ENCODE data around the gene SLC38A1. TPM values are rescaled to one million over a fixed set of nuclear protein-coding genes. Genes with fewer than 3 reads are reported as not detected.

SLC38A1 gene
- total RNA-seq, 1 experiment from 2014 or later = 107 TPM

DNA sequence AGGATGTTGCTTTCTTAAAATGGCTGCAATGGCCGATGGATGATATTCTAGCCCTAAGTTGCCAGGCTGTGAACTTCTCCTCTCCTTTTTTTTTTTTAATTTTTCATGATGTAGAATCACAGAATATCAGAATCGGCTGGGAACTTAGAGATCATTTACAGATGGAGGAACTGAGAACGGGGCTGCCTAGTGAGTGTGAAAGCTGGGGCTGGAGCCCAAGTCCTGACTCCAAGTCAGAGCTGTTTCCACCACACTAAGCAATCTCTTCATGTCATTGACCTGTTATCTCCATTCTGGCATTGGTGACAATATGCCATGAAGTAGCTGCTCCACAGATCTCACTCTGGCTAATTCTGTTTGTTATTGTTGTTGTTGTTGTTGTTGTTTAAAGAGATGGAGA is 121.7 kb downstream of the SLC38A1 start:
- no peak for DNase-seq
- intact Hi-C loops (cut with micrococcal nuclease) = no loop called here
- POLR2A ChIA-PET (ENCODE audit: unreplicated experiment) = no interaction called here

DNA sequence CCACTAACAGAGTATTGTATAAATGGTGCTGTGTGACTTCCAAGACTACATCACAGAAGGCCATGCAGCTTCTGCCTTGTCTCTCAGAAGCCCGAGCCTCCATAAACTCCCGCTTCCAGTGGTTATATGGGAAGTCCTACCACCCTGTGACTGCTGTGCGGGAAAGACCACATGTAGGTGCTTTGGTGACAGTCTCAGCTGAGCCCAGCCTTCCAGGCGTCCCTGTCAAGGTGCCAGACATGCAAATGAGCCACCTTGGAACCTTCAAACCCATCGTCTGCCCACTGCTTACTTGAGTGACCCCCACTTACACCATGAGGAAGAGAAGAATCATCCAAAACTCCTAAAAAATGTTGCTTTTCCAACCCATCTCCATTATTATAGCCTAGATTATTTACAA is 123.0 kb downstream of the SLC38A1 start:
- CTCF ChIA-PET = no interaction called here
- Histone ChIP-seq H3F3A (ENCODE audit: low read length, unreplicated experiment) (no peaks in the 10 kb centered on the region), H3K9ac (ENCODE audit: low read length) (no peak overlapping the region), H3K27me3 (ENCODE audit: low read length) (no peaks in the 10 kb centered on the region), H3K4me3 (ENCODE audit: low read length) (no peak overlapping the region), H3K27ac (ENCODE audit: low read length) (no peak overlapping the region), H2AFZ (ENCODE audit: low read length) (no peak overlapping the region), H3K9me3 (ENCODE audit: low read length) (no peaks in the 10 kb centered on the region), H3K36me3 (ENCODE audit: low read depth, low read length) (no peaks in the 10 kb centered on the region), H3K79me2 (ENCODE audit: low read length) (no peaks in the 10 kb centered on the region), H3K9me2 (replicated peaks; ENCODE audit: low read length) (no peaks in the 10 kb centered on the region), H3K4me2 (ENCODE audit: low read length) (no peak overlapping the region), H3K4me1 (ENCODE audit: insufficient read depth, low read length) (peaks cover 16% of the 10 kb centered on the region; the same call in 1 of the 2 replicates), H4K20me1 (ENCODE audit: low read length) (no peaks in the 10 kb centered on the region)
- ATAC-seq = no peak
- TF ChIP-seq EZH2 (IDR thresholded peaks at IDR 0.05; ENCODE audit: low read length, unreplicated experiment) = no peak
- TF ChIP-seq, protein P1, sequence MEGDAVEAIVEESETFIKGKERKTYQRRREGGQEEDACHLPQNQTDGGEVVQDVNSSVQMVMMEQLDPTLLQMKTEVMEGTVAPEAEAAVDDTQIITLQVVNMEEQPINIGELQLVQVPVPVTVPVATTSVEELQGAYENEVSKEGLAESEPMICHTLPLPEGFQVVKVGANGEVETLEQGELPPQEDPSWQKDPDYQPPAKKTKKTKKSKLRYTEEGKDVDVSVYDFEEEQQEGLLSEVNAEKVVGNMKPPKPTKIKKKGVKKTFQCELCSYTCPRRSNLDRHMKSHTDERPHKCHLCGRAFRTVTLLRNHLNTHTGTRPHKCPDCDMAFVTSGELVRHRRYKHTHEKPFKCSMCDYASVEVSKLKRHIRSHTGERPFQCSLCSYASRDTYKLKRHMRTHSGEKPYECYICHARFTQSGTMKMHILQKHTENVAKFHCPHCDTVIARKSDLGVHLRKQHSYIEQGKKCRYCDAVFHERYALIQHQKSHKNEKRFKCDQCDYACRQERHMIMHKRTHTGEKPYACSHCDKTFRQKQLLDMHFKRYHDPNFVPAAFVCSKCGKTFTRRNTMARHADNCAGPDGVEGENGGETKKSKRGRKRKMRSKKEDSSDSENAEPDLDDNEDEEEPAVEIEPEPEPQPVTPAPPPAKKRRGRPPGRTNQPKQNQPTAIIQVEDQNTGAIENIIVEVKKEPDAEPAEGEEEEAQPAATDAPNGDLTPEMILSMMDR (conservative IDR thresholded peaks at IDR 0.05; ENCODE audit: low read depth, low read length) = no peak
- no peak for TF ChIP-seq EZH2phosphoT487 (IDR thresholded peaks at IDR 0.05; ENCODE audit: borderline replicate concordance, low read length)
- intact Hi-C loops (cut with micrococcal nuclease) = no loop called here
- no TSS peak for BruUV-seq (replicated peaks)
- POLR2A ChIA-PET (ENCODE audit: unreplicated experiment) = no interaction called here
- DNase-seq = no peak

More for the DNA sequence above, 121.7 kb downstream of the SLC38A1 start:
- Histone ChIP-seq H3K4me2 (ENCODE audit: low read length) (no peak overlapping the region), H3K27me3 (ENCODE audit: low read length) (no peaks in the 10 kb centered on the region), H3K4me3 (ENCODE audit: low read length) (no peak overlapping the region), H3K27ac (ENCODE audit: low read length) (no peak overlapping the region), H3K36me3 (ENCODE audit: low read depth, low read length) (no peaks in the 10 kb centered on the region), H3K79me2 (ENCODE audit: low read length) (no peaks in the 10 kb centered on the region), H3K9me2 (replicated peaks; ENCODE audit: low read length) (no peaks in the 10 kb centered on the region), H2AFZ (ENCODE audit: low read length) (no peak overlapping the region), H3K9me3 (ENCODE audit: low read length) (no peaks in the 10 kb centered on the region), H3K4me1 (ENCODE audit: insufficient read depth, low read length) (peaks cover 16% of the 10 kb centered on the region; the same call in 1 of the 2 replicates), H3K9ac (ENCODE audit: low read length) (no peak overlapping the region), H4K20me1 (ENCODE audit: low read length) (no peaks in the 10 kb centered on the region), H3F3A (ENCODE audit: low read length, unreplicated experiment) (no peaks in the 10 kb centered on the region)
- no TSS peak for BruUV-seq (replicated peaks)
- ATAC-seq = no peak
- CTCF ChIA-PET = interaction anchor here (0.5 kb wide), 1 partner anchor 22 kb away, joined by 3 read pairs; no protein-coding TSS in a partner anchor
- TF ChIP-seq, protein P1 (conservative IDR thresholded peaks at IDR 0.05; ENCODE audit: low read depth, low read length) = no peak
- no peak for TF ChIP-seq EZH2phosphoT487 (IDR thresholded peaks at IDR 0.05; ENCODE audit: borderline replicate concordance, low read length)
- no peak for TF ChIP-seq EZH2 (IDR thresholded peaks at IDR 0.05; ENCODE audit: low read length, unreplicated experiment)

DNA sequence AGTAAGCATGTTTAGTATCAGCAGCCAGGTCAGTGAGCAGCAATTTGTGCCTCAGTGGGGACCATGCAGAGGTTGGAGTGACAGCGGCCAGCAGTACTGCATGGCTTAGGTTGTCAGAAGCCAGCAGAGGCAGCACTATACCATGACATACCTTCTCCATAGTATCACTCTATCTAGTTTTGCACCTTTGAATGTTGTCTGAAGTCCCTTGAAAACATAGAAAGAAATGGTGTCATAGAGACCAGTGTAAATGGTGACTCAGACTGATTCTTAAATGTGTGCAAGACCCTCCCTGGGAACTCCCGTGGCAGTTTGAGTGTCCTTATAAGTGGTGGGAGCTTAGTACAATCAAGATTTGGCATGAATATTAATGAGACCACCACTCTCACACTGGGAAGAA is 124.4 kb downstream of the SLC38A1 start:
- no peak for TF ChIP-seq EZH2 (IDR thresholded peaks at IDR 0.05; ENCODE audit: low read length, unreplicated experiment)
- no peak for TF ChIP-seq EZH2phosphoT487 (IDR thresholded peaks at IDR 0.05; ENCODE audit: borderline replicate concordance, low read length)
- TF ChIP-seq, protein P1 (conservative IDR thresholded peaks at IDR 0.05; ENCODE audit: low read depth, low read length) = no peak
- no peaks in the 10 kb centered on the region for H3K9me3 ChIP-seq (ENCODE audit: low read length)
- no peaks in the 10 kb centered on the region for H4K20me1 ChIP-seq (ENCODE audit: low read length)
- H2AFZ ChIP-seq (ENCODE audit: low read length) = no peak overlapping the region
- no peak for ATAC-seq
- no TSS peak for BruUV-seq (replicated peaks)
- ChIA-PET CTCF (no interaction called here), POLR2A (ENCODE audit: unreplicated experiment) (no interaction called here)
- no peak overlapping the region for H3K27ac ChIP-seq (ENCODE audit: low read length)
- H3K79me2 ChIP-seq (ENCODE audit: low read length) = no peaks in the 10 kb centered on the region
- H3F3A ChIP-seq (ENCODE audit: low read length, unreplicated experiment) = no peaks in the 10 kb centered on the region
- DNase-seq = no peak
- H3K4me1 ChIP-seq (ENCODE audit: insufficient read depth, low read length) = peaks cover 8% of the 10 kb centered on the region; the same call in 1 of the 2 replicates
- no peak overlapping the region for H3K4me2 ChIP-seq (ENCODE audit: low read length)
- no peak overlapping the region for H3K9ac ChIP-seq (ENCODE audit: low read length)
- no peaks in the 10 kb centered on the region for H3K36me3 ChIP-seq (ENCODE audit: low read depth, low read length)
- no peaks in the 10 kb centered on the region for H3K27me3 ChIP-seq (ENCODE audit: low read length)
- no peaks in the 10 kb centered on the region for H3K9me2 ChIP-seq (replicated peaks; ENCODE audit: low read length)
- H3K4me3 ChIP-seq (ENCODE audit: low read length) = no peak overlapping the region
- intact Hi-C loops (cut with micrococcal nuclease) = no loop called here
